Fibroblast of upper back skin (primary cell): ENCODE data around the gene KIFC1.
A peak's percentile ranks its signal among the peaks of the same experiment; 100 is the strongest.

Source experiments
- DNase-seq: peaks from one replicate; pipeline ENCODE4 v3.0.0-alpha.2; 2013

Gene KIFC1

GRCh38 chr6:33445119-33445603, 53.5 kb downstream of the KIFC1 start:
- DNase-seq = no peak

GRCh38 chr6:33446356-33446755, 54.7 kb downstream of the KIFC1 start:
- no peak for DNase-seq

GRCh38 chr6:33450434-33450833, 58.8 kb downstream of the KIFC1 start:
- DNase-seq = no peak

- DNase-seq = no peak
Measured at GRCh38 chr6:33451606-33452005, 60.0 kb downstream of the KIFC1 start.

GRCh38 chr6:33452496-33452895, 60.9 kb downstream of the KIFC1 start:
- DNase-seq = no peak

GRCh38 chr6:33453393-33454008, 61.9 kb downstream of the KIFC1 start:
- no peak for DNase-seq

GRCh38 chr6:33454009-33454946, 62.7 kb downstream of the KIFC1 start, which contains the start of gene ZBTB9:
Gene ZBTB9 (plus strand): TSS chr6:33454576. CDS start chr6:33455101, 525 bp downstream.
- DNase-seq = peak; percentile 95

- no peak for DNase-seq
Measured at GRCh38 chr6:33455051-33455450, 63.4 kb downstream of the KIFC1 start.

GRCh38 chr6:33456156-33456555, 64.5 kb downstream of the KIFC1 start:
- DNase-seq = no peak

GRCh38 chr6:33458676-33459075, 67.1 kb downstream of the KIFC1 start:
- no peak for DNase-seq

- no peak for DNase-seq
Measured at GRCh38 chr6:33459226-33459625, 67.6 kb downstream of the KIFC1 start.
